Omental fat pad (tissue), 4 donors: ENCODE data around the gene LGALS1. TPM values are rescaled to one million over a fixed set of nuclear protein-coding genes. Genes with fewer than 3 reads are reported as not detected.
A peak's percentile ranks its signal among the peaks of the same experiment; 100 is the strongest.

Experiments used
- ATAC-seq: fragments of 150-250 bp; one replicate; pipeline ENCODE4 v1.9.1; 2016; ENCODE audit warnings: mild to moderate bottlenecking, moderate library complexity; ENCODE audit not compliant: low FRiP score
- DNase-seq: peaks from one replicate; pipeline ENCODE4 v3.0.0-alpha.2; 2019; ENCODE audit warnings: low spot score
- total RNA-seq, 4 donors: library from RNA; depleted of rRNA; stranded (reverse); fragments of >200 nt; gene quantifications; one replicate each; pipeline ENCODE4 v1.1.0, GENCODE V29; 2016
- TF ChIP-seq, protein P1 (sequence below), 3 donors: fragments of 450-650 bp; IDR thresholded peaks; one replicate each; pipeline ENCODE4 v1.5.1; 2016 to 2017; ENCODE audit warnings: antibody characterized with exemption in 3 of 3, mild to moderate bottlenecking in 3 of 3, moderate library complexity in 2 of 3

LGALS1 gene
- total RNA-seq, 4 donors from 2014 or later = 1,558 to 2,934 (median 2,167) TPM

DNA sequence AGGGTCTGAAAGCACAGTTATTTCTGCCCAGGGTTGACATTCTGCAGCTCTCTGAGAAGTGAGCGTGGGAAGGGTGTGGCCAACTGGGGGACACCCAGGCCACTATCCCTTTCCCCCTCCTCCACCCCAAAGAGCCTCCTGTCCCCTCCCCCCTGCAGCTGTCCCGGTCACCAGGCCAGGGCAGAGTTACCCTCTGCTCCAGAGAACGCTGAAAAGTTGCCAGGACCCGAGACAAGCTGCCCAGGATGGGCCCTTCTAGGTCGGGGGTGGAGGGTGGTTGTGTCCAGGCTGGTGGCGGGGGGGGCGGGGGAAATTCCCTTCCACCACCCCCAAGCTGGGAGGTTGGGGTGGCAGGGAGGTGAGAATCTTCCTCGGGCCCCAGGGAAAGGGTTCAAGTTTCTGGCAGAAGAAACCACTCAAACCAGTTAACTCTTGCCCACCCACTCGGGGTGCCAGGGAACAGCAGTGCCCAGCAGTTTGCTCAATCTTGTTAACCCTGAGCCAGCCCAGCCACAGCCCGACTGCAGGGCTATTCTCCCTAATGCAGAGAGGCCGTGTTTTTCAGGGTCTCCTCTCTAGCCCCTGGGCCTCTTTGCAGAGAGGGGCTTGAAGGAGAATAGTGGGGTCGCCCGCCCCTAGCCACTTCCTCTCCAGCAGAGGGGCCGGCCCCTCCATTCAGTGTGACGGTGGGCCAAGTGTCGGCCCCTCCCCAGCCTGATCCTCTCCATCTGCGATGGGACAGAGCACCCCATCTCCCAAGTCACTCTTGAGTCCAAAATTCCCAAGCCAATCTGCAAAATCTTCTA lies 697 bp downstream of the LGALS1 start:
- TF ChIP-seq, protein P1, sequence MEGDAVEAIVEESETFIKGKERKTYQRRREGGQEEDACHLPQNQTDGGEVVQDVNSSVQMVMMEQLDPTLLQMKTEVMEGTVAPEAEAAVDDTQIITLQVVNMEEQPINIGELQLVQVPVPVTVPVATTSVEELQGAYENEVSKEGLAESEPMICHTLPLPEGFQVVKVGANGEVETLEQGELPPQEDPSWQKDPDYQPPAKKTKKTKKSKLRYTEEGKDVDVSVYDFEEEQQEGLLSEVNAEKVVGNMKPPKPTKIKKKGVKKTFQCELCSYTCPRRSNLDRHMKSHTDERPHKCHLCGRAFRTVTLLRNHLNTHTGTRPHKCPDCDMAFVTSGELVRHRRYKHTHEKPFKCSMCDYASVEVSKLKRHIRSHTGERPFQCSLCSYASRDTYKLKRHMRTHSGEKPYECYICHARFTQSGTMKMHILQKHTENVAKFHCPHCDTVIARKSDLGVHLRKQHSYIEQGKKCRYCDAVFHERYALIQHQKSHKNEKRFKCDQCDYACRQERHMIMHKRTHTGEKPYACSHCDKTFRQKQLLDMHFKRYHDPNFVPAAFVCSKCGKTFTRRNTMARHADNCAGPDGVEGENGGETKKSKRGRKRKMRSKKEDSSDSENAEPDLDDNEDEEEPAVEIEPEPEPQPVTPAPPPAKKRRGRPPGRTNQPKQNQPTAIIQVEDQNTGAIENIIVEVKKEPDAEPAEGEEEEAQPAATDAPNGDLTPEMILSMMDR (IDR thresholded peaks at IDR 0.05) = peak in 1 of 3 donors; percentile 11
- no peak for DNase-seq
- no peak for ATAC-seq

- DNase-seq = peak; percentile 94
- TF ChIP-seq, protein P1 (IDR thresholded peaks at IDR 0.05) = no peak
- ATAC-seq = peak; percentile 71
Observed at GRCh38 chr22:37676736-37677492, 1.5 kb downstream of the LGALS1 start.

DNA sequence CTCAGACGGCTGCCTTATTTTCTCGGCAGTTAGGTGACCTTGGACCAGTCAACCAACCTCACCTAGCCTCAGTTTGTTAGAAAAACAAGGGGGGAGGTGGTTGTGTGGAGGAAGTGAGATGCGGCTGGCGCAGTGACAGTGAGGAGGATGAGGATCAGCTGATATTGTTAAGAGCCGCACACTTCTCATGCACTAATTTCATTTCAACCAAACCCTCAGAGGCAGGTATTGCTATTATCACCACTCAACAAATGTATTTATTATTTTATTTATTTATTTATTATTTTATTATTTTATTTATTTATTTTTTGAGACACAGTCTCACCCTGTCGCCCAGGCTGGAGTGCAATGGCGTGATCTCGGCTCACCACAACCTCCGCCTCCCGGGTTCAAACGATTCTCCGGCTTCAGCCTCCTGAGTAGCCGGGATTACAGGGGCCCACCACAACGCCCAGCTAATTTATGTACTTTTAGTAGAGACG lies 2.1 kb downstream of the LGALS1 start:
- no peak for DNase-seq
- no peak for ATAC-seq
- TF ChIP-seq, protein P1 (IDR thresholded peaks at IDR 0.05) = no peak

- ATAC-seq (no peak), DNase-seq (no peak)
- TF ChIP-seq, protein P1 (IDR thresholded peaks at IDR 0.05) = no peak
Observed at GRCh38 chr22:37678372-37678771, 2.9 kb downstream of the LGALS1 start.

DNA sequence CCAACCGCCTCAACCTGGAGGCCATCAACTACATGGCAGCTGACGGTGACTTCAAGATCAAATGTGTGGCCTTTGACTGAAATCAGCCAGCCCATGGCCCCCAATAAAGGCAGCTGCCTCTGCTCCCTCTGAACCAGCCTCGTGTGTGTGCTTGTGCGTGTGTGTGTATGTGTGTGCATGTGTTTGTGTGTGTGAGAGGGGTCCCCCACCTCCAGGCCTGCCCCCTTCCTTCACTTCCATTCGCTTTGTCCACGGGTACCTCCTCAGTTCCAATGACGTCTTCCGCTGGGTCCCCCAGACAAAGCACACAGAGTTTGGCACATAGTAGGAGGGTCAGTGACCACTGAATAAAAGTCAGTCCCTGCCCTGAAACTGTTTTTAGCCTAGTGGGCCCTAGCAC lies 4.2 kb downstream of the LGALS1 start:
- TF ChIP-seq, protein P1 (IDR thresholded peaks at IDR 0.05) = no peak
- no peak for DNase-seq
- ATAC-seq = no peak

DNA sequence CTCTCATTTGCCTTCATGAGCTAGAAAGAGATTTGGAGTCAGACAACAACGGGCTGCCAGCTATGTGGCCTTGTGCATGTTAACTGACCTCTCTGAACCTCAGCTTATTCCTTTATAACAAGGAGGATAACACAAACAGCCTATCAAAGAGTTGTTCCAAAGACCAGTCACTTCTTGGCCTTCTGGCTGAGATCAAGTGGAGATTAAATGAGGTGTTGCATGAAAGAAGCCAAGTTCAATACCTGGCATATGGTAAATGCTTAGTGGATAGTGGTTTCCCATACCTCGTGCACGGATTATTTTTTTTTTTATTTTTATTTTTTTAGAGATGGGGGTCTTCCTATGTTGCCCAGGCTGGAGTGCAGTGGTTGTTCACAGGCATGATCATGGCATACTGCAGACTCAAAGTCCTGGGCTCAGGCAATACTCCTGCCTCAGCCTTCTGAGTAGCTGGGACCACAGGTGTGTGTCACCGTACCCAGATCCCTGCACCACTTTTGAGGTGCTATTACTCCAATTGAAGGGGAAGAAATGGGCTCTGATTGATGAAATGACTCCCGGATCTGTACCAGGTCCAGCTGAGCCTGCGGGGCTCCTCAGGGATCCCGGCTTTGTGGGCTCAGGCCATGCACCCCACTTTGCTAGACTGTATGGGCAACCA lies 4.9 kb downstream of the LGALS1 start:
- DNase-seq = no peak
- TF ChIP-seq, protein P1 (IDR thresholded peaks at IDR 0.05) = no peak
- ATAC-seq = no peak
